GM12878 (cell line): ENCODE data around the gene ERVK3-1.
"Not testable (repeated sequence)": the region's sequence is repeated elsewhere in the genome, so short reads cannot be mapped to it uniquely, and the experiment has no call there.

ENCODE experiments used
- ATF7 ChIP-seq: fragments of 450-650 bp; IDR thresholded peaks from 2 replicates; pipeline ENCODE4 v1.6.1; 2016; ENCODE audit warnings: low read depth, mild to moderate bottlenecking
- JUND ChIP-seq: IDR thresholded peaks from 2 replicates; pipeline ENCODE4 v1.6.1; 2012; ENCODE audit warnings: low read depth, mild to moderate bottlenecking, low read length, improper control_type of control experiment, moderate library complexity
- POU2F2 ChIP-seq: IDR thresholded peaks from 3 replicates; pipeline ENCODE4 v1.6.1; 2011; ENCODE audit warnings: low read depth, mild to moderate bottlenecking, low read length, borderline replicate concordance
- TF ChIP-seq, protein P1 (sequence below), 3 experiments: IDR thresholded peaks in 2 of 3; conservative IDR thresholded peaks in 1 of 3; 2 replicates each; pipeline ENCODE4 v1.5.1; 2011; ENCODE audit warnings: low read depth in 3 of 3, low read length in 3 of 3, mild to moderate bottlenecking in 3 of 3, control low read depth in 2 of 3, moderate library complexity in 2 of 3, inconsistent platforms in 1 of 3, mixed read lengths in 1 of 3; ENCODE audit not compliant: control insufficient read depth in 2 of 3, insufficient read depth in 1 of 3; ENCODE audit errors: extremely low read depth in 1 of 3
- TF ChIP-seq, protein P2 (sequence below): fragments of 450-650 bp; IDR thresholded peaks from 2 replicates; pipeline ENCODE4 v1.6.1; 2017; ENCODE audit warnings: antibody characterized with exemption, mild to moderate bottlenecking, moderate library complexity

DNA sequence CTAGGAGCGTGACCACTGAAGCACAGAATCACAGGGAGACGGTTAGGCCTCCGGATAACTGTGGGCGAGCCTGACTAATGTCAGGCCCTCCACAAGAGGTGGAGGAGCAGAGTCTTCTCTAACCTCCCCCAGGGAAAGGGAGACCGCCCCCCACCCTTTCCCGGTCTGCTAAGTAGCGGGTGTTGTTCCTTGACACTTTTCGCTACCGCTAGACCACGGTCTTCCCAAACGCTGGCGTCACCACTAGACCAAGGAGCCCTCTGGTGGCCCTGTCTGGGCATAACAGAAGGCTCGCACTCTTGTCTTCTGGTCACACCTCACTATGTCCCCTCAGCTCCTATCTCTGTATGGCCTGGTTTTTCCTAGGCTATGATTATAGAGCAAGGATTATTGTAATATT, 5.5 kb downstream of the ERVK3-1 start:
- TF ChIP-seq, protein P1, sequence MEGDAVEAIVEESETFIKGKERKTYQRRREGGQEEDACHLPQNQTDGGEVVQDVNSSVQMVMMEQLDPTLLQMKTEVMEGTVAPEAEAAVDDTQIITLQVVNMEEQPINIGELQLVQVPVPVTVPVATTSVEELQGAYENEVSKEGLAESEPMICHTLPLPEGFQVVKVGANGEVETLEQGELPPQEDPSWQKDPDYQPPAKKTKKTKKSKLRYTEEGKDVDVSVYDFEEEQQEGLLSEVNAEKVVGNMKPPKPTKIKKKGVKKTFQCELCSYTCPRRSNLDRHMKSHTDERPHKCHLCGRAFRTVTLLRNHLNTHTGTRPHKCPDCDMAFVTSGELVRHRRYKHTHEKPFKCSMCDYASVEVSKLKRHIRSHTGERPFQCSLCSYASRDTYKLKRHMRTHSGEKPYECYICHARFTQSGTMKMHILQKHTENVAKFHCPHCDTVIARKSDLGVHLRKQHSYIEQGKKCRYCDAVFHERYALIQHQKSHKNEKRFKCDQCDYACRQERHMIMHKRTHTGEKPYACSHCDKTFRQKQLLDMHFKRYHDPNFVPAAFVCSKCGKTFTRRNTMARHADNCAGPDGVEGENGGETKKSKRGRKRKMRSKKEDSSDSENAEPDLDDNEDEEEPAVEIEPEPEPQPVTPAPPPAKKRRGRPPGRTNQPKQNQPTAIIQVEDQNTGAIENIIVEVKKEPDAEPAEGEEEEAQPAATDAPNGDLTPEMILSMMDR (IDR thresholded peaks at IDR 0.05 in 2 of 3, conservative IDR thresholded peaks at IDR 0.05 in 1 of 3; ENCODE audit: control insufficient read depth in 2 of 3, extremely low read depth in 1 of 3, insufficient read depth in 1 of 3, low read depth in 3 of 3, low read length in 3 of 3) = not testable (repeated sequence)
- TF ChIP-seq ATF7, POU2F2, JUND: not testable (repeated sequence)
- TF ChIP-seq, protein P2, sequence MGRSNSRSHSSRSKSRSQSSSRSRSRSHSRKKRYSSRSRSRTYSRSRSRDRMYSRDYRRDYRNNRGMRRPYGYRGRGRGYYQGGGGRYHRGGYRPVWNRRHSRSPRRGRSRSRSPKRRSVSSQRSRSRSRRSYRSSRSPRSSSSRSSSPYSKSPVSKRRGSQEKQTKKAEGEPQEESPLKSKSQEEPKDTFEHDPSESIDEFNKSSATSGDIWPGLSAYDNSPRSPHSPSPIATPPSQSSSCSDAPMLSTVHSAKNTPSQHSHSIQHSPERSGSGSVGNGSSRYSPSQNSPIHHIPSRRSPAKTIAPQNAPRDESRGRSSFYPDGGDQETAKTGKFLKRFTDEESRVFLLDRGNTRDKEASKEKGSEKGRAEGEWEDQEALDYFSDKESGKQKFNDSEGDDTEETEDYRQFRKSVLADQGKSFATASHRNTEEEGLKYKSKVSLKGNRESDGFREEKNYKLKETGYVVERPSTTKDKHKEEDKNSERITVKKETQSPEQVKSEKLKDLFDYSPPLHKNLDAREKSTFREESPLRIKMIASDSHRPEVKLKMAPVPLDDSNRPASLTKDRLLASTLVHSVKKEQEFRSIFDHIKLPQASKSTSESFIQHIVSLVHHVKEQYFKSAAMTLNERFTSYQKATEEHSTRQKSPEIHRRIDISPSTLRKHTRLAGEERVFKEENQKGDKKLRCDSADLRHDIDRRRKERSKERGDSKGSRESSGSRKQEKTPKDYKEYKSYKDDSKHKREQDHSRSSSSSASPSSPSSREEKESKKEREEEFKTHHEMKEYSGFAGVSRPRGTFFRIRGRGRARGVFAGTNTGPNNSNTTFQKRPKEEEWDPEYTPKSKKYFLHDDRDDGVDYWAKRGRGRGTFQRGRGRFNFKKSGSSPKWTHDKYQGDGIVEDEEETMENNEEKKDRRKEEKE = not testable (repeated sequence)
